ENCODE data around the gene SERPINB5. TPM values are rescaled to one million over a fixed set of nuclear protein-coding genes. Genes with fewer than 3 reads are reported as not detected.

The SERPINB5 gene, protein sequence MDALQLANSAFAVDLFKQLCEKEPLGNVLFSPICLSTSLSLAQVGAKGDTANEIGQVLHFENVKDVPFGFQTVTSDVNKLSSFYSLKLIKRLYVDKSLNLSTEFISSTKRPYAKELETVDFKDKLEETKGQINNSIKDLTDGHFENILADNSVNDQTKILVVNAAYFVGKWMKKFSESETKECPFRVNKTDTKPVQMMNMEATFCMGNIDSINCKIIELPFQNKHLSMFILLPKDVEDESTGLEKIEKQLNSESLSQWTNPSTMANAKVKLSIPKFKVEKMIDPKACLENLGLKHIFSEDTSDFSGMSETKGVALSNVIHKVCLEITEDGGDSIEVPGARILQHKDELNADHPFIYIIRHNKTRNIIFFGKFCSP
- 0.15 TPM in 1 of 2 replicates, not detected in the other for total RNA-seq

DNA sequence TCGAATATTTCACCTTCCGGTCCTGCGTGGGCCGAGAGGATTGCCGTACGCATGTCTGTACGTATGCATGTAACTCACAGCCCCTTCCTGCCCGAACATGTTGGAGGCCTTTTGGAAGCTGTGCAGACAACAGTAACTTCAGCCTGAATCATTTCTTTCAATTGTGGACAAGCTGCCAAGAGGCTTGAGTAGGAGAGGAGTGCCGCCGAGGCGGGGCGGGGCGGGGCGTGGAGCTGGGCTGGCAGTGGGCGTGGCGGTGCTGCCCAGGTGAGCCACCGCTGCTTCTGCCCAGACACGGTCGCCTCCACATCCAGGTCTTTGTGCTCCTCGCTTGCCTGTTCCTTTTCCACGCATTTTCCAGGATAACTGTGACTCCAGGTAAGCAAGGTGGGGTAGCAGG is at the start of gene SERPINB5:
Gene SERPINB5 (plus strand): TSS at position 291 of the 400 bp plus-strand sequence. CDS start 7,471 bp downstream, outside the sequence.

DNA sequence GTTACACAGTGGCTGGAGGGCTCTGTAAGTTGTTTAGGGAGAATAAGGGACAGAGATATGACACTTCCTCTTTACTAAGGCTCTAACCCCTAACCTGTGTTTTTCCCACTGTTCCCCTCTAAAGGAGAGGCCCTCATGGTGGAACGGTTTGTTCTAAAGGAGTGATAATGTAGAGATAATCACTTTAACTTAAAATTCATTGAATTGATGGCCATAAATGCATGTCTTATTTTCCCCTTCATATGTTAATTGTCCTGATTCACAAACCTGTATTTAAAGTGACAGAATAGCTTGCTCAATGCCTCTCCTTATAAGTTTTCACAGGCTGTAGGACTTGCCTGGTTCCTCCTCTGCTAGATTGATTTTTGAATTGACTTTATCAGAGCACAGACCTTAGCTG is 65.3 kb downstream of the SERPINB5 start, which contains the start of gene SERPINB12:
Gene SERPINB12 (plus strand): TSS at position 301 of the 400 bp plus-strand sequence. CDS start 13,791 bp downstream, outside the sequence.

Other genes with a start within 250 kb of the SERPINB5 start
- 0.59 and 3.9 TPM in 2 replicates for gene BCL2, start 157.2 kb upstream of the SERPINB5 start, total RNA-seq
- gene KDSR, start 109.8 kb upstream of the SERPINB5 start, total RNA-seq = 27.2 and 29.1 TPM in 2 replicates
- 20.2 and 24.2 TPM in 2 replicates for gene VPS4B, start 54.5 kb upstream of the SERPINB5 start, total RNA-seq
- gene SERPINB12, start 65.4 kb downstream of the SERPINB5 start, total RNA-seq = not detected in 2 replicates
- gene SERPINB13, start 110.4 kb downstream of the SERPINB5 start, total RNA-seq = not detected in 2 replicates
- gene SERPINB4, start 167.3 kb downstream of the SERPINB5 start, total RNA-seq = not detected in 2 replicates
- gene SERPINB3, start 184.9 kb downstream of the SERPINB5 start, total RNA-seq = not detected in 2 replicates
- gene SERPINB11, start 226.0 kb downstream of the SERPINB5 start, total RNA-seq = not detected in 2 replicates